Gastrocnemius medialis (tissue), 4 donors: ENCODE results near the gene PAFAH2.

ENCODE experiments used
- CTCF ChIP-seq, 5 experiments: fragments of 450-650 bp in 3 of 5; fragments of 200-600 bp in 2 of 5; sonication (generic) in 2 of 5; IDR thresholded peaks in 4 of 5; conservative IDR thresholded peaks in 1 of 5; 1 replicate in 4 of 5; 2 replicates in 1 of 5; pipeline ENCODE4 v1.5.1; 2016 to 2019; ENCODE audit warnings: antibody characterized with exemption in 5 of 5, mild to moderate bottlenecking in 3 of 5, moderate library complexity in 3 of 5
- POLR2A ChIP-seq, 2 donors: fragments of 450-650 bp; IDR thresholded peaks; one replicate each; pipeline ENCODE4 v1.6.1; 2017; ENCODE audit warnings: antibody characterized with exemption in 2 of 2, mild to moderate bottlenecking in 2 of 2, moderate library complexity in 2 of 2

GRCh38 chr1:25971066-25971810 is 26.6 kb downstream of the PAFAH2 start:
- no peak for TF ChIP-seq CTCF (IDR thresholded peaks at IDR 0.05 in 4 of 5, conservative IDR thresholded peaks at IDR 0.05 in 1 of 5)
- no peak for TF ChIP-seq POLR2A (IDR thresholded peaks at IDR 0.05)
